ENCODE measurements around the gene BUB1B. TPM values are rescaled to one million over a fixed set of nuclear protein-coding genes. Genes with fewer than 3 reads are reported as not detected.

Gene BUB1B
- total RNA-seq, 2 experiments from 2014 or later = 166 to 192 TPM

GRCh38 chr15:40239404-40239692 lies 78.5 kb downstream of the BUB1B start:
- POLR2A ChIA-PET = no interaction called here
- Histone ChIP-seq H3K4me2 (ENCODE audit: low read length) (peak overlapping the region; percentile 42; the same call in 1 of the 2 replicates), H3K9me2 (ENCODE audit: insufficient read depth, low read length) (no peaks in the 10 kb centered on the region), H3K27ac (ENCODE audit: low read depth, low read length, poor library complexity, severe bottlenecking) (no peak overlapping the region), H3K4me3 (ENCODE audit: low read depth, low read length, poor library complexity, severe bottlenecking) (peak overlapping the region; percentile 7), H3K79me2 (ENCODE audit: insufficient read depth, low read depth, low read length) (no peaks in the 10 kb centered on the region), H3K4me1 (ENCODE audit: insufficient read depth, low read length, poor library complexity, severe bottlenecking) (peaks cover 25% of the 10 kb centered on the region), H4K20me1 (ENCODE audit: insufficient read depth, low read length) (no peaks in the 10 kb centered on the region), H3K9me3 (ENCODE audit: low read length) (no peaks in the 10 kb centered on the region), H3K36me3 (ENCODE audit: insufficient read depth, low read length) (no peaks in the 10 kb centered on the region), H2AFZ (ENCODE audit: low read length) (no peak overlapping the region)
- DNase-seq (ENCODE audit: low spot score) = no peak
- intact Hi-C loops (cut with micrococcal nuclease; ENCODE audit: unreplicated experiment) = no loop called here
- TF ChIP-seq EZH2phosphoT487 (IDR thresholded peaks at IDR 0.05; ENCODE audit: borderline replicate concordance, low read depth, low read length) (no peak), CTCF (conservative IDR thresholded peaks at IDR 0.05; ENCODE audit: low read length) (no peak)
- CTCF ChIA-PET (ENCODE audit: unreplicated experiment) = no interaction called here
- no TSS peak for BruUV-seq (replicated peaks)

- H3K9me3 ChIP-seq (ENCODE audit: low read length) = no peaks in the 10 kb centered on the region
- no peak overlapping the region for H3K27ac ChIP-seq (ENCODE audit: low read depth, low read length, poor library complexity, severe bottlenecking)
- H3K79me2 ChIP-seq (ENCODE audit: insufficient read depth, low read depth, low read length) = no peaks in the 10 kb centered on the region
- DNase-seq (ENCODE audit: low spot score) = no peak
- peaks cover 20% of the 10 kb centered on the region for H3K4me1 ChIP-seq (ENCODE audit: insufficient read depth, low read length, poor library complexity, severe bottlenecking)
- ChIA-PET POLR2A (no interaction called here), CTCF (ENCODE audit: unreplicated experiment) (no interaction called here)
- no peak overlapping the region for H3K4me2 ChIP-seq (ENCODE audit: low read length)
- no peaks in the 10 kb centered on the region for H4K20me1 ChIP-seq (ENCODE audit: insufficient read depth, low read length)
- intact Hi-C loops (cut with micrococcal nuclease; ENCODE audit: unreplicated experiment) = no loop called here
- H2AFZ ChIP-seq (ENCODE audit: low read length) = no peak overlapping the region
- no peak overlapping the region for H3K4me3 ChIP-seq (ENCODE audit: low read depth, low read length, poor library complexity, severe bottlenecking)
- H3K9me2 ChIP-seq (ENCODE audit: insufficient read depth, low read length) = no peaks in the 10 kb centered on the region
- BruUV-seq (replicated peaks) = no TSS peak
- TF ChIP-seq CTCF (conservative IDR thresholded peaks at IDR 0.05; ENCODE audit: low read length) (no peak), EZH2phosphoT487 (IDR thresholded peaks at IDR 0.05; ENCODE audit: borderline replicate concordance, low read depth, low read length) (no peak)
- H3K36me3 ChIP-seq (ENCODE audit: insufficient read depth, low read length) = no peaks in the 10 kb centered on the region
Observed at GRCh38 chr15:40239693-40240618, 79.1 kb downstream of the BUB1B start.

GRCh38 chr15:40240619-40241221 lies 79.9 kb downstream of the BUB1B start:
- Histone ChIP-seq H3K4me1 (ENCODE audit: insufficient read depth, low read length, poor library complexity, severe bottlenecking) (peaks cover 13% of the 10 kb centered on the region), H3K79me2 (ENCODE audit: insufficient read depth, low read depth, low read length) (no peaks in the 10 kb centered on the region), H4K20me1 (ENCODE audit: insufficient read depth, low read length) (no peaks in the 10 kb centered on the region), H3K4me2 (ENCODE audit: low read length) (no peak overlapping the region), H3K9me3 (ENCODE audit: low read length) (no peaks in the 10 kb centered on the region), H3K27ac (ENCODE audit: low read depth, low read length, poor library complexity, severe bottlenecking) (no peak overlapping the region), H3K4me3 (ENCODE audit: low read depth, low read length, poor library complexity, severe bottlenecking) (no peak overlapping the region), H3K36me3 (ENCODE audit: insufficient read depth, low read length) (no peaks in the 10 kb centered on the region), H3K9me2 (ENCODE audit: insufficient read depth, low read length) (no peaks in the 10 kb centered on the region), H2AFZ (ENCODE audit: low read length) (no peak overlapping the region)
- no peak for DNase-seq (ENCODE audit: low spot score)
- TF ChIP-seq CTCF (conservative IDR thresholded peaks at IDR 0.05; ENCODE audit: low read length) = no peak
- TF ChIP-seq EZH2phosphoT487 (IDR thresholded peaks at IDR 0.05; ENCODE audit: borderline replicate concordance, low read depth, low read length) = no peak
- intact Hi-C loops (cut with micrococcal nuclease; ENCODE audit: unreplicated experiment) = no loop called here
- ChIA-PET CTCF (ENCODE audit: unreplicated experiment) (no interaction called here), POLR2A (no interaction called here)
- BruUV-seq (replicated peaks) = no TSS peak

Measured in OCI-LY7 (cell line).